Skeletal muscle satellite cell (primary cell): Measurements from ENCODE around the gene CYP4F11. TPM values are rescaled to one million over a fixed set of nuclear protein-coding genes. Genes with fewer than 3 reads are reported as not detected.
"Not testable (repeated sequence)": the region's sequence is repeated elsewhere in the genome, so short reads cannot be mapped to it uniquely, and the experiment has no call there.

Experiments used
- H3K27me3 ChIP-seq: 2 replicates; pipeline ENCODE4 v1.7.0; 2013; ENCODE audit warnings: low read length; ENCODE audit not compliant: control insufficient read depth, insufficient read depth
- H3K36me3 ChIP-seq: 2 replicates; pipeline ENCODE4 v1.7.0; 2013; ENCODE audit warnings: mild to moderate bottlenecking, control low read depth, low read length; ENCODE audit not compliant: insufficient read depth
- H3K4me1 ChIP-seq: 2 replicates; pipeline ENCODE4 v1.7.0; 2013; ENCODE audit warnings: low read length; ENCODE audit not compliant: control insufficient read depth, insufficient read depth
- H3K4me2 ChIP-seq: 2 replicates; pipeline ENCODE4 v1.7.0; 2013; ENCODE audit warnings: mild to moderate bottlenecking, low read length
- H3K4me3 ChIP-seq: 2 replicates; pipeline ENCODE4 v1.7.0; 2013; ENCODE audit warnings: low read length
- H3K9ac ChIP-seq: 2 replicates; pipeline ENCODE4 v1.7.0; 2013; ENCODE audit warnings: mild to moderate bottlenecking, low read depth, low read length, moderate library complexity
- H3K9me3 ChIP-seq: replicated peaks from 2 replicates; pipeline ENCODE4 v1.7.0; 2013; ENCODE audit warnings: mild to moderate bottlenecking, control low read depth, low read length
- total RNA-seq: library from RNA; depleted of rRNA; stranded (reverse); fragments of >200 nt; gene quantifications from 2 replicates; pipeline ENCODE4 v1.2.3, GENCODE V29; 2012; rRNA removed

Gene CYP4F11, protein sequence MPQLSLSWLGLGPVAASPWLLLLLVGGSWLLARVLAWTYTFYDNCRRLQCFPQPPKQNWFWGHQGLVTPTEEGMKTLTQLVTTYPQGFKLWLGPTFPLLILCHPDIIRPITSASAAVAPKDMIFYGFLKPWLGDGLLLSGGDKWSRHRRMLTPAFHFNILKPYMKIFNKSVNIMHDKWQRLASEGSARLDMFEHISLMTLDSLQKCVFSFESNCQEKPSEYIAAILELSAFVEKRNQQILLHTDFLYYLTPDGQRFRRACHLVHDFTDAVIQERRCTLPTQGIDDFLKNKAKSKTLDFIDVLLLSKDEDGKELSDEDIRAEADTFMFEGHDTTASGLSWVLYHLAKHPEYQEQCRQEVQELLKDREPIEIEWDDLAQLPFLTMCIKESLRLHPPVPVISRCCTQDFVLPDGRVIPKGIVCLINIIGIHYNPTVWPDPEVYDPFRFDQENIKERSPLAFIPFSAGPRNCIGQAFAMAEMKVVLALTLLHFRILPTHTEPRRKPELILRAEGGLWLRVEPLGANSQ
- not detected in 2 replicates for total RNA-seq

DNA sequence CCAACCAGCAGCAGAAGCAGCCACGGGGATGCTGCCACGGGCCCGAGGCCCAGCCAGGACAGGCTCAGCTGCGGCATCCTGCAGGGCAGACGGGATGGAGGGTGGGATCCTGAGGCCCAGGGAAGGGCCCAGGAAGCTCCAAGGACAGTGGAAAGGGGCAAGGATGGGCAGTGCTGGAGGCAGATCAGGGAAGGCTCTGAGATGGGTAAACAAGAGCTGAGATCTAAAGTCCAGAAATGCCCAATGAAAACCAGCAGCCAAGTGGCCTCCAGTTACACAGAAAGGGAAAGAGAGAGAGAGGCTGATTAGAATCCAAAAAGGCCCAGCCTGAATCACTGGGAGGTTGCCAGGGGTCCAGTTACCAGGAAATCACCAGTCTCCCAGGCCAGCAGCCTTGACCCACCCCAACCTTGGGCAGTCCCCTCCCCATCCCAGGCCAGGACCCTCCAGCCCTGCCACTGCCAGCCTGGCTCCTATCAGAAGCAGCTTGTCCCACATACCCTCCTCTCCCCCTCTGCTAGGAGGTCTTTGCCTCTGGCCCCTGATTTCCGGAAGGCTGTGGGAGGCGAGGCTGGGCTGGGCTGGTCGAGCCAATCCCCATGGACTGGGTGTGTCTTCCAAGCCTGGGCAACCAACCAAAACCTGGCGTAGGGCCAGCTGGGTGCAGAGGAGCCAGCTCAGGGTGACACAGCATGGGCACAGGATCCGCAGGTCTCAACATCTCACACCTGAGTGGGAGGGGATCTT lies at the start of gene CYP4F11:
Gene CYP4F11 (minus strand): TSS at position 198 of the 747 bp plus-strand sequence. CDS start 121 bp downstream, at position 77.
- no peak within 1 kb of the TSS for H3K4me2 ChIP-seq
- H3K27me3 ChIP-seq, result peaks cover 6% of the 10 kb centered on the region
- no peak within 1 kb of the TSS for H3K9ac ChIP-seq
- H3K36me3 ChIP-seq, result no peaks in the 10 kb centered on the region
- H3K9me3 ChIP-seq, result no peaks in the 10 kb centered on the region
- no peaks in the 10 kb centered on the region for H3K4me1 ChIP-seq
- H3K4me3 ChIP-seq, result no peak within 1 kb of the TSS

DNA sequence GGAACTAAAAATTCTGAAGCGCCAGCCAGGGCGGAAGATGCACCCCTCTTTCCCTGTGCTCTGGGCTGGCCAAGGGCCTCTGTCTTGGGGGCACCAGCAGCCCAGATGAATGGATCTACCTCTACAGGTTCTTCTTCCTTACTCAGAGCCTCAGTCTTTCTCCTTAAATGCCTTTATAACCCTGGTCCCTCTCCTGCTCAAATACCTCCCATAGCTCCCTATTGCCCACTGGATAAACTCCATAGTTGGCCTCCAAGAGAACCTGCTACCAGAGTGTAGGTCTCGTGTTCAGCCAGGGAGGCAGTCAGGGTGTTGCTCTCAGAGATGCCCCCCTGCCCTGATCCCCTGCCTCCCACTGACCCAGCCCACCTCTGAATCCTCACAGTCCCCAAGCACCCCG lies 45.0 kb upstream of the CYP4F11 start:
- H3K4me3 ChIP-seq, result no peak overlapping the region
- no peaks in the 10 kb centered on the region for H3K4me1 ChIP-seq
- H3K4me2 ChIP-seq, result no peak overlapping the region
- H3K9ac ChIP-seq, result no peak overlapping the region
- H3K36me3 ChIP-seq, result no peaks in the 10 kb centered on the region
- H3K9me3 ChIP-seq, result no peaks in the 10 kb centered on the region
- H3K27me3 ChIP-seq, result no peaks in the 10 kb centered on the region

DNA sequence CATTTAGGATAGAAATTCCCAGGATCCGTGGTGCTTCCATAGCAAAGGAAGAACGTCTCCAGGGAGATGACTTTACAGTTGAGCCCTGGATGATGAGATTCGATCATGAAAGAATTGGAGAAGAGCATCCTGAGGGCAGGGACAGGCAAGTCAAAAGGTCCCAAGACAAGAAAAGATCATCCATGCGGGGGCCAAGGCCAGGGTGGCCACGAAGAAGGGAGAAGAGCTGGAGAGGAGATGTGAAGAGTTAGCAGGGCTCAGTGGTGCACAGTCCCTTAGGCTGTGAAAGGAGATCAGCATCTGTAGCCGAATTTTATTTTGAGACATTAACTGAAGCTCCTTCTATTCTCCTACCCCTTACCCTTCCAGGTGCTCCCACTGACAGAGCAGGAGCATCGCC lies 43.4 kb upstream of the CYP4F11 start:
- H3K27me3 ChIP-seq, result no peaks in the 10 kb centered on the region
- no peaks in the 10 kb centered on the region for H3K36me3 ChIP-seq
- H3K4me1 ChIP-seq, result no peaks in the 10 kb centered on the region
- no peak overlapping the region for H3K9ac ChIP-seq
- H3K4me2 ChIP-seq, result no peak overlapping the region
- H3K9me3 ChIP-seq, result no peaks in the 10 kb centered on the region
- no peak overlapping the region for H3K4me3 ChIP-seq

DNA sequence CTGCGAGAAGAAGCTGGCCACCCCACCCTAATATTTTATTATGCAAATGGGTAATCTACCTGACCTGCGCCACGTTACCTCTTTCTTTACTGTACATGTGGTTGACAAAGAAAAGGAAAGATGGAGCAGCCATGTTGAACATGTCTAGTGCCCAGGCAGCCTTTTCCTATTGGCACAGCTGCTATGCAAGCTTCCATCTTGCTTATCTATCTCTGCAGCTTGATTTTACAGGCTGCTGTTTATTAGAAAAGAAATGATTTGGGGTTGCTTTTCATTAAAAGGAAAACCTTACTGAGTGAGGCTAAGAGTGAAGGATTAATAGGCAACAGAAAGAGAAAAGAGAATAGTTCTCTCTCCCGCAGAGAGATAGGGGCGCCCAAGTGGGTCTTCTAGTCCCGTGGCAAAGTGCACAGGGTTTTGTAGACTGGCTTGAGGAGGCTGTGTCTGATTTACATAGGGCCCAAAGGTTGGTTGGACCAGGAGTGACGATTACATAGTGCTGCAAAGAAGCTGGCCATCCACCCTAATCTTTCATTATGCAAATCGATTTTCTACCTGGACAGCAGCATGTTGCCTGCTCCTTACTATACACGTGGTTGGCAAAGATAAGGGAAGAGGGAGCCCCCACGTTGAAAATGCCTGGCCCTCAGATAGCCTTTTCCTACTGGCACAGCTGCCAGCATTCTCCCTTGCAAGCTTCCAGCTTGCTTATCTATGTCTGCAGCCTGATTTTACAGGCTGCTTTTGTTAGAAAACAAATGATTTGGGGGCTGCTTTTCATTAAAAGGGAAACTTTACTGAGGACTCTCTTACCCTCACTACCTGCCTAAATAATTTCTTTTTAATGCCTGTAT lies 42.7 kb upstream of the CYP4F11 start:
- Histone ChIP-seq H3K9ac (no peak overlapping the region), H3K4me1 (no peaks in the 10 kb centered on the region), H3K27me3 (no peaks in the 10 kb centered on the region), H3K4me2 (no peak overlapping the region), H3K9me3 (no peaks in the 10 kb centered on the region), H3K36me3 (no peaks in the 10 kb centered on the region), H3K4me3 (no peak overlapping the region)

DNA sequence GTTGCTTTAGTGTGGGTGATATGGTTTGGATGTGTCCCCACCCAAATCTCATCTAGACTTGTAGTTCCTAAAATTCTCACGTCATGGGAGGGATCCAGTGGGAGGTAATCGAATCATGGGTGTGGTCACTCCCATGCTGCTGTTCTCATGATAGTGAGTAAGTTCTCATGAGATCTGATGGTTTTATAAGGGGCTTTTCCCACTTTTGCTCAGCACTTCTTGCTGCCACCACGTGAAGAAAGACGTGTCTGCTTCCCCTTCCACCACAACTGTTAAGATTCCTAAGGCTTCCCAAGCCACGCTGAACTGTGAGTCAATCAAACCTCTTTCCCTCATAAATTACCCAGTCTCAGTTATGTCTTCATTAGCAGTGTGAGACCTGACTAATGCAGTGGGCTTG lies 40.5 kb upstream of the CYP4F11 start:
- Histone ChIP-seq H3K4me2 (no peak overlapping the region), H3K9me3 (no peaks in the 10 kb centered on the region), H3K27me3 (no peaks in the 10 kb centered on the region), H3K36me3 (no peaks in the 10 kb centered on the region), H3K9ac (no peak overlapping the region), H3K4me3 (no peak overlapping the region), H3K4me1 (no peaks in the 10 kb centered on the region)

DNA sequence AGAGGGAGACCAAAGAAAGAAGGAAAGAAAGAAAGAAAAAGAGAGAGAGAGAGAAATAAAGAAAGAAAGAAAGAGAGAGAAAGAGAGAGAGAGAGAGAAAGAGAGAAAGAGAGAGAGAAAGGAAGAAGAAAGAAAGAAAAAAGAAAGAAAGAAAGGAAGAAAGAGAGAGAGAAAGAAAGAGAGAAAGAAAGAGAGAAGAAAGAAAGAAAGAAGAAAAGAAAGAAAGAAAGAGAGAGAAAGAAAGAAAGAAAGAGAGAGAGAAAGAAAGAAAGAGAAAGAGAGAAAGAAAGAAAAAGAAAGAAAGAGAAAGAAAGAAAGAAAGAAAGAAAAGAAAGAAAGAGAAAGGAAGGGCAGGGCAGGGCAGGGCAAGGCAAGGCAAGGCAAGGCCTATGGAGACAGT lies 37.7 kb upstream of the CYP4F11 start:
- not testable (repeated sequence) for H3K9me3 ChIP-seq, H3K36me3 ChIP-seq, H3K4me3 ChIP-seq, H3K4me2 ChIP-seq, H3K9ac ChIP-seq, H3K4me1 ChIP-seq, H3K27me3 ChIP-seq

DNA sequence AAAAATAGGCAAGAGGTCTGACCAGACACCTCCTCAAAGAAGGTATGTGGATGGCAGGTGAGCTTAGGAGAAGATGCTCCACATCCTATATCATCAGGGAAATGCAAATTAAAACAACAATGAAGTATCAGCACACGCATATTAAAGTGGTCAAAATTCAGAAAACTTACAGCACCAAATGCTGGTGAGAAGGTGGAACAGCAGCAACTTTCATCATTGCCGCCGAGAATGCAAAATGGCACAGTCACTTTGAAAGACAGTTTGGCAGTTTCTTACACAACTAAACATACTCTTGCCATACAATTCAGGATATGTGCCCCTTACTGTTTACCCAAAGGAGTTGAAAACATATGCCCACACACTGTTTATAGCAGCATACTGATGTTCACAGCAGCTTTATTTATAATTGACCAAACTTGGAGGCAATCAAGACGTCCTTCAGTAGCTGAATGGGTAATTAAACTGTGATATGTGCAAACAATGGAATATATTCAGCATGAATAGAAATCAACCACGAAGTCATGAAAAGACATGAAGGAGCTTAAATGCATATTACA lies 37.0 kb upstream of the CYP4F11 start:
- no peak overlapping the region for H3K4me2 ChIP-seq
- no peaks in the 10 kb centered on the region for H3K27me3 ChIP-seq
- H3K36me3 ChIP-seq, result no peaks in the 10 kb centered on the region
- no peak overlapping the region for H3K4me3 ChIP-seq
- H3K9ac ChIP-seq, result no peak overlapping the region
- H3K4me1 ChIP-seq, result no peaks in the 10 kb centered on the region
- H3K9me3 ChIP-seq, result no peaks in the 10 kb centered on the region

DNA sequence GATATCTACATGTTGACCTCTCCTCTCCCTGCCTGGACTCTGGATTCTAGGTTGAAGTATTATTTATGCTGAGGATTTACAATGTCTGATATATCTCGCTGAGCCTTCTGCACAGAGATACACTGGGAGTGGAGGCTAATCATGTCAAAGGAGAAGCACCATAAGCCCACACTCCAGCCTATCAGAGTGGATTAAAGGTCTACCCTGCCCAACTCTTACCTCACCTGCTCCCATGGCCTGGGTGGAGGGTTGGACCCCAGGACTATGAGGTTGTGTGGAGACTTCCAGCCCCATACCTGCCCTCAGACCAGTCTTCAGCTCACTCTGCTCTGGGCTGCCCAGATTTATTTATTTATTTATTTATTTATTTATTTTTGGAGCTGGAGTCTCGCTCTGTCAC lies 29.9 kb upstream of the CYP4F11 start:
- no peaks in the 10 kb centered on the region for H3K4me1 ChIP-seq
- H3K4me3 ChIP-seq, result no peak overlapping the region
- H3K36me3 ChIP-seq, result no peaks in the 10 kb centered on the region
- no peaks in the 10 kb centered on the region for H3K9me3 ChIP-seq
- no peaks in the 10 kb centered on the region for H3K27me3 ChIP-seq
- H3K4me2 ChIP-seq, result no peak overlapping the region
- no peak overlapping the region for H3K9ac ChIP-seq

DNA sequence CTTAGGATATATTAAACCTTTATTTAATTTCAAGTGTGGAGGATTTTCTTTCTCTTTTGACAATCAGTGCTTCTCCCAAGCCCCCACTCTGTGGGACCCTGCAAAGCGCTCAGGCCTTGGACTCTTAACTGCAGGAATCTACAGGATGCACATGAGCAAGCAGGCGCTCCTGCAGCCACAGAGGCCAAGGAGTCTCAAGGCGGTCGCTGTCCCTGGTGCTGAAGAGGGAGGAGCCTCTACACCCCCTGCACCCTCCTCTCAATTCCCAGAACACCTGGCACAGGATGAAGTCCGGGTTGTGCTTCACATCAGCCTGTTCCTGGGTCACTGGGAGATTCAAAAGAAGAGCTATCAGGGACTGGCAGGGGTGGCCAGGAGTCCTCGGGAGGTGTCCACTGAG lies 28.0 kb upstream of the CYP4F11 start:
- H3K4me1 ChIP-seq, result no peaks in the 10 kb centered on the region
- H3K36me3 ChIP-seq, result no peaks in the 10 kb centered on the region
- no peaks in the 10 kb centered on the region for H3K9me3 ChIP-seq
- H3K4me3 ChIP-seq, result no peak overlapping the region
- no peak overlapping the region for H3K4me2 ChIP-seq
- no peaks in the 10 kb centered on the region for H3K27me3 ChIP-seq
- H3K9ac ChIP-seq, result no peak overlapping the region

DNA sequence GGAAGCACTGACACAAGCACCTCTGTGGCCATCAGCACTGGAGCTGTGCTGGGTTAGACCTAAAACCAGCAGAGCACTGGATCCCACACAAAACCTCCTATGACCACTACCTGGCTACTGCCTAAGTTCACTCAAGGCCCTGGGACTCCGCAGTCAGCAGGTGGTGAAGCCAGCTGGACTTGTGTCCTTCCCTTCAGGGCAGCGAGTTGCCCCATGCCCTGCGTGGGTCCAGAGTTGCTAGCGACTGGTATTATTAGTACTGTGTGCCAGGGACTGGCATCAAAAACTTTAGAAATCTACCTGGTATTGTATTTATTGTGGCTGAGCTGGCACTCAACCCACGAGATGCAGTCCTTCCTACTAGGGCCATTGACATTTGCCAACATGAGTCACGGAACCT lies 20.5 kb upstream of the CYP4F11 start:
- H3K27me3 ChIP-seq, result no peaks in the 10 kb centered on the region
- no peak overlapping the region for H3K4me2 ChIP-seq
- no peaks in the 10 kb centered on the region for H3K4me1 ChIP-seq
- H3K36me3 ChIP-seq, result no peaks in the 10 kb centered on the region
- no peak overlapping the region for H3K9ac ChIP-seq
- H3K9me3 ChIP-seq, result no peaks in the 10 kb centered on the region
- H3K4me3 ChIP-seq, result no peak overlapping the region
